ENCODE measurements around the gene CTBP1. TPM values are rescaled to one million over a fixed set of nuclear protein-coding genes. Genes with fewer than 3 reads are reported as not detected.

The CTBP1 gene
- total RNA-seq (100 to 1,000 TPM; 177 to 233 (median 200) TPM), polyA plus RNA-seq (10 to 100 TPM; 57.2 to 79.2 TPM), total RNA-seq (171 reads per million, percentile 92 among the genes with 10 or more reads in this experiment)

- Mint-ChIP-seq H3K27ac (peak within 1 kb of the TSS; percentile 90 to 96 (median 94)), H3K27me3 (no peaks in the 10 kb centered on the region), H3K4me3 (peak within 1 kb of the TSS; percentile 84 to 93 (median 90)), H3K36me3 (peaks cover 0 to 32% (median 0%) of the 10 kb centered on the region in 5 donors), H3K4me1 (peaks cover 47 to 74% (median 65%) of the 10 kb centered on the region in 7 donors), H3K9me3 (peaks cover 0 to 12% (median 0%) of the 10 kb centered on the region in 11 donors)
- DNase-seq (peak; percentile 73 to 97 (median 92)), ATAC-seq (peak; percentile 72)
- peaks cover 47 to 64% of the 10 kb centered on the region in 2 donors for H3K4me1 ChIP-seq (ENCODE audit: control insufficient read depth in 2 of 2, insufficient read depth in 2 of 2, low read length in 2 of 2)
- ChIA-PET POLR2A (interaction anchor here (1.0 to 6.0 kb wide), 15 partner anchors 9 to 332 kb away, joined by 3 to 102 read pairs (median 9); partner anchors contain the start of genes MAEA, SPON2 and UVSSA), CTCF (interaction anchor here (2.4 to 2.8 kb wide), 2 partner anchors 19 to 81 kb away, joined by 10 to 12 read pairs; no protein-coding TSS in a partner anchor)
- no peaks in the 10 kb centered on the region for H3K9me3 ChIP-seq (ENCODE audit: control insufficient read depth in 2 of 3, low read length in 3 of 3)
- intact Hi-C loops (cut with micrococcal nuclease), result loop anchor here (1.0 to 5.0 kb wide), 18 partner anchors 19 to 760 kb away; partner anchors contain the start of genes FGFRL1 (in 2 of the 2), MAEA (in 2 of the 2), SLBP (in 2 of the 2) and GAK (in 1 of the 2)
- peaks cover 0 to 6% (median 0%) of the 10 kb centered on the region in 3 experiments for H3K36me3 ChIP-seq (ENCODE audit: control insufficient read depth in 2 of 3, insufficient read depth in 3 of 3, low read length in 3 of 3)
- H3K27ac ChIP-seq (ENCODE audit: low read depth, low read length), result peak within 1 kb of the TSS; percentile 97
- H3K27me3 ChIP-seq (ENCODE audit: control insufficient read depth in 2 of 2, insufficient read depth in 2 of 2, low read length in 2 of 2), result no peaks in the 10 kb centered on the region
- peak within 1 kb of the TSS; percentile 82 for H3K4me3 ChIP-seq (ENCODE audit: low read length)
These were observed at the start of gene CTBP1 for GRCh38 chr4:1248245-1249147. CTBP1 (minus strand) TSS chr4:1249130; CDS start chr4:1241331, 7,799 bp downstream.

GRCh38 chr4:1298461-1298860 lies 49.5 kb upstream of the CTBP1 start:
- ChIA-PET POLR2A (no interaction called here), CTCF (no interaction called here)
- H3K4me3 Mint-ChIP-seq, result no peak overlapping the region
- no peak for DNase-seq
- H3K9me3 Mint-ChIP-seq, result no peaks in the 10 kb centered on the region
- no peak for ATAC-seq
- intact Hi-C loops (cut with micrococcal nuclease), result no loop called here
- Histone ChIP-seq H3K27me3 (ENCODE audit: control insufficient read depth in 2 of 2, insufficient read depth in 2 of 2, low read length in 2 of 2) (no peaks in the 10 kb centered on the region), H3K4me1 (ENCODE audit: control insufficient read depth in 2 of 2, insufficient read depth in 2 of 2, low read length in 2 of 2) (peaks cover 0 to 18% of the 10 kb centered on the region in 2 donors), H3K27ac (ENCODE audit: low read depth, low read length) (no peak overlapping the region), H3K9me3 (ENCODE audit: control insufficient read depth in 2 of 3, low read length in 3 of 3) (no peaks in the 10 kb centered on the region), H3K4me3 (ENCODE audit: low read length) (no peak overlapping the region), H3K36me3 (ENCODE audit: control insufficient read depth in 2 of 3, insufficient read depth in 3 of 3, low read length in 3 of 3) (peaks cover 0 to 51% (median 0%) of the 10 kb centered on the region in 3 experiments)
- no peak overlapping the region for H3K27ac Mint-ChIP-seq
- peaks cover 0 to 40% (median 20%) of the 10 kb centered on the region in 5 donors for H3K36me3 Mint-ChIP-seq
- no peaks in the 10 kb centered on the region for H3K27me3 Mint-ChIP-seq
- H3K4me1 Mint-ChIP-seq, result peaks cover 24 to 74% (median 59%) of the 10 kb centered on the region in 7 donors

- Mint-ChIP-seq H3K36me3 (peaks cover 0 to 40% (median 20%) of the 10 kb centered on the region in 5 donors), H3K9me3 (no peaks in the 10 kb centered on the region), H3K4me3 (peak overlapping the region in 1 of 10 donors; percentile 25), H3K27me3 (no peaks in the 10 kb centered on the region), H3K27ac (peak overlapping the region in 2 of 9 donors; percentile 42 to 54), H3K4me1 (peaks cover 24 to 78% (median 62%) of the 10 kb centered on the region in 7 donors)
- ATAC-seq, result no peak
- POLR2A ChIA-PET, result no interaction called here
- CTCF ChIA-PET, result interaction anchor here (0.5 kb wide), 1 partner anchor 81 kb away, joined by 3 read pairs; no protein-coding TSS in a partner anchor
- intact Hi-C loops (cut with micrococcal nuclease), result no loop called here
- H3K27ac ChIP-seq (ENCODE audit: low read depth, low read length), result no peak overlapping the region
- peaks cover 0 to 19% of the 10 kb centered on the region in 2 donors for H3K4me1 ChIP-seq (ENCODE audit: control insufficient read depth in 2 of 2, insufficient read depth in 2 of 2, low read length in 2 of 2)
- H3K9me3 ChIP-seq (ENCODE audit: control insufficient read depth in 2 of 3, low read length in 3 of 3), result no peaks in the 10 kb centered on the region
- H3K4me3 ChIP-seq (ENCODE audit: low read length), result no peak overlapping the region
- H3K36me3 ChIP-seq (ENCODE audit: control insufficient read depth in 2 of 3, insufficient read depth in 3 of 3, low read length in 3 of 3), result peaks cover 0 to 51% (median 0%) of the 10 kb centered on the region in 3 experiments
- DNase-seq, result no peak
- H3K27me3 ChIP-seq (ENCODE audit: control insufficient read depth in 2 of 2, insufficient read depth in 2 of 2, low read length in 2 of 2), result no peaks in the 10 kb centered on the region
These were observed 48.8 kb upstream of the CTBP1 start for GRCh38 chr4:1297456-1298325.

DNA sequence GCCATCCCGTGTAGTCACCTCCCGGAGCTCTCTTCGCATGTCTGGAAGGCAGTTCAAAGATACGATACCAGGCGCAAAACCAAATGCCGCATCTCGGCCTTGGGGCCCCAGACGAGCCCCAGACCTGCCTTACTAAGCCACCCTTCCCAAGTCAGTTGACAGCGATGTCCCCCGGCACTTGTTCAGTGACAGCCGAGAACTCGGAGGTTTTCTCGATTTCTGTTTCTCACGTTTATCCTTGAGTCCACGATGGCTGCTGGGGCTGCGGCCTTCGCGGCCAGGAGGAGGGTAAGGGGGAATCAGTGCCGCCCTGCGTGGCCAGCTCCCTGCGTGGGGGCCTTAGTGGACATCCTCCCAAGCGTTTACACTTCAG lies 48.1 kb upstream of the CTBP1 start:
- intact Hi-C loops (cut with micrococcal nuclease), result no loop called here
- Histone ChIP-seq H3K27me3 (ENCODE audit: control insufficient read depth in 2 of 2, insufficient read depth in 2 of 2, low read length in 2 of 2) (no peaks in the 10 kb centered on the region), H3K27ac (ENCODE audit: low read depth, low read length) (no peak overlapping the region), H3K4me3 (ENCODE audit: low read length) (no peak overlapping the region), H3K9me3 (ENCODE audit: control insufficient read depth in 2 of 3, low read length in 3 of 3) (no peaks in the 10 kb centered on the region), H3K4me1 (ENCODE audit: control insufficient read depth in 2 of 2, insufficient read depth in 2 of 2, low read length in 2 of 2) (peaks cover 2 to 21% of the 10 kb centered on the region in 2 donors), H3K36me3 (ENCODE audit: control insufficient read depth in 2 of 3, insufficient read depth in 3 of 3, low read length in 3 of 3) (peaks cover 0 to 51% (median 0%) of the 10 kb centered on the region in 3 experiments)
- H3K4me3 Mint-ChIP-seq, result peak overlapping the region in 1 of 10 donors; percentile 72
- peaks cover 30 to 82% (median 66%) of the 10 kb centered on the region in 7 donors for H3K4me1 Mint-ChIP-seq
- DNase-seq, result no peak
- CTCF ChIA-PET, result interaction anchor here (0.5 kb wide), 1 partner anchor 80 kb away, joined by 3 read pairs; no protein-coding TSS in a partner anchor
- H3K27me3 Mint-ChIP-seq, result no peaks in the 10 kb centered on the region
- peaks cover 0 to 38% (median 17%) of the 10 kb centered on the region in 5 donors for H3K36me3 Mint-ChIP-seq
- POLR2A ChIA-PET, result no interaction called here
- H3K9me3 Mint-ChIP-seq, result no peaks in the 10 kb centered on the region
- no peak overlapping the region for H3K27ac Mint-ChIP-seq
- ATAC-seq, result no peak

DNA sequence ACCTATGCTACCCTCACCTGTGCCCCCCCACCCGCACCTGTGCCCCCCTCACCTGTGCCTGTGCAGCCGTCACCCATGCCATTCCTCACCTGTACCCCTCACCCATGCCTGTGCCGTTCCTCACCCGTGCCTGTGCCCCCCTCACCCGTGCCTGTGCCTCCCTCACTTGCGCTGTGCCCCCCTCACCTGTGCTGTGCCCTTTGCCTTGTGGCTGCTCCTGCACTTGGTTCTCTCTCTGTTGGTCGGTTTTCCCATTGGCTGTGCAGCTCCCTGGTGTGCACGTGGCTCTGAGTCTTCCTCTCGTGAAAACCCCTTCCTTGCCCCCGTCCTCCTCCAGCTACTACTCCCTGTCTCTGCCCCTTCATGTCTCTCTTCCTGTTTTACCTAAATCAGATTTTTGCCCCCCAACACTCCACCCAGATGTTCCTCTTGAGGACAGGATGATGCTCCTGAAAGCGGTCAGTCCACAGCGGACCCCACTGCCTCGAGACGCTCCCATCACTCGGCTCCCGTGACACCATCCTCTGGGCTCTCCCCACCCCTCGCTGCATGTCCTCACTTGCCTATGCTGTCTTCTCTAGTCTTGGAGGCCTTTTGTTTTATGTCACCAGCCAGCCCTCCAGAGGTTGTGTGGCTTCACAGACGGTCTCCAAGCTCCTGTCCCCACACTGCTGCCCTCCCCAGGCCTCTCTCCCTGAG lies 47.5 kb upstream of the CTBP1 start:
- Mint-ChIP-seq H3K9me3 (no peaks in the 10 kb centered on the region), H3K4me3 (peak overlapping the region in 1 of 10 donors; percentile 72), H3K27ac (no peak overlapping the region), H3K36me3 (peaks cover 0 to 33% (median 13%) of the 10 kb centered on the region in 5 donors), H3K4me1 (peaks cover 35 to 82% (median 66%) of the 10 kb centered on the region in 7 donors), H3K27me3 (no peaks in the 10 kb centered on the region)
- no peaks in the 10 kb centered on the region for H3K9me3 ChIP-seq (ENCODE audit: control insufficient read depth in 2 of 3, low read length in 3 of 3)
- DNase-seq (no peak), ATAC-seq (no peak)
- peaks cover 0 to 51% (median 0%) of the 10 kb centered on the region in 3 experiments for H3K36me3 ChIP-seq (ENCODE audit: control insufficient read depth in 2 of 3, insufficient read depth in 3 of 3, low read length in 3 of 3)
- no peak overlapping the region for H3K4me3 ChIP-seq (ENCODE audit: low read length)
- intact Hi-C loops (cut with micrococcal nuclease), result no loop called here
- ChIA-PET POLR2A (no interaction called here), CTCF (interaction anchor here (0.5 kb wide), 1 partner anchor 80 kb away, joined by 3 read pairs; no protein-coding TSS in a partner anchor)
- H3K27me3 ChIP-seq (ENCODE audit: control insufficient read depth in 2 of 2, insufficient read depth in 2 of 2, low read length in 2 of 2), result no peaks in the 10 kb centered on the region
- no peak overlapping the region for H3K27ac ChIP-seq (ENCODE audit: low read depth, low read length)
- H3K4me1 ChIP-seq (ENCODE audit: control insufficient read depth in 2 of 2, insufficient read depth in 2 of 2, low read length in 2 of 2), result peaks cover 7 to 26% of the 10 kb centered on the region in 2 donors
